ENCODE results near the gene HOXA1.

The HOXA1 gene

GRCh38 chr7:27129729-27130539, 34.1 kb upstream of the HOXA1 start:
- peaks cover 58% of the 10 kb centered on the region for H3K4me1 ChIP-seq (ENCODE audit: control insufficient read depth, insufficient read depth, low read length)
- H3K4me3 ChIP-seq (ENCODE audit: low read length): peak overlapping the region; percentile 77
- no peaks in the 10 kb centered on the region for H3K9me3 ChIP-seq (ENCODE audit: control insufficient read depth, low read length)
- no peak for DNase-seq (ENCODE audit: low read depth)
- peaks cover 10% of the 10 kb centered on the region for H3K36me3 ChIP-seq (ENCODE audit: control insufficient read depth, insufficient read depth, low read length, severe bottlenecking)
- H3K9ac ChIP-seq (ENCODE audit: low read length): peak overlapping the region; percentile 82
- no peaks in the 10 kb centered on the region for H3K27me3 ChIP-seq (replicated peaks; ENCODE audit: control insufficient read depth, insufficient read depth, low read length)

GRCh38 chr7:27128776-27129728, 33.3 kb upstream of the HOXA1 start:
- peaks cover 13% of the 10 kb centered on the region for H3K36me3 ChIP-seq (ENCODE audit: control insufficient read depth, insufficient read depth, low read length, severe bottlenecking)
- peaks cover 50% of the 10 kb centered on the region for H3K4me1 ChIP-seq (ENCODE audit: control insufficient read depth, insufficient read depth, low read length)
- H3K27me3 ChIP-seq (replicated peaks; ENCODE audit: control insufficient read depth, insufficient read depth, low read length): no peaks in the 10 kb centered on the region
- peak overlapping the region; percentile 77 for H3K4me3 ChIP-seq (ENCODE audit: low read length)
- H3K9me3 ChIP-seq (ENCODE audit: control insufficient read depth, low read length): no peaks in the 10 kb centered on the region
- H3K9ac ChIP-seq (ENCODE audit: low read length): peak overlapping the region; percentile 82
- no peak for DNase-seq (ENCODE audit: low read depth)

GRCh38 chr7:27128034-27128433, 32.2 kb upstream of the HOXA1 start:
- H3K4me1 ChIP-seq (ENCODE audit: control insufficient read depth, insufficient read depth, low read length): peaks cover 41% of the 10 kb centered on the region
- peaks cover 13% of the 10 kb centered on the region for H3K36me3 ChIP-seq (ENCODE audit: control insufficient read depth, insufficient read depth, low read length, severe bottlenecking)
- H3K4me3 ChIP-seq (ENCODE audit: low read length): no peak overlapping the region
- H3K9ac ChIP-seq (ENCODE audit: low read length): peak overlapping the region; percentile 4
- H3K27me3 ChIP-seq (replicated peaks; ENCODE audit: control insufficient read depth, insufficient read depth, low read length): no peaks in the 10 kb centered on the region
- no peaks in the 10 kb centered on the region for H3K9me3 ChIP-seq (ENCODE audit: control insufficient read depth, low read length)
- no peak for DNase-seq (ENCODE audit: low read depth)

GRCh38 chr7:27126596-27127327, 31.0 kb upstream of the HOXA1 start:
- no peaks in the 10 kb centered on the region for H3K27me3 ChIP-seq (replicated peaks; ENCODE audit: control insufficient read depth, insufficient read depth, low read length)
- H3K4me1 ChIP-seq (ENCODE audit: control insufficient read depth, insufficient read depth, low read length): peaks cover 34% of the 10 kb centered on the region
- no peak overlapping the region for H3K9ac ChIP-seq (ENCODE audit: low read length)
- H3K9me3 ChIP-seq (ENCODE audit: control insufficient read depth, low read length): no peaks in the 10 kb centered on the region
- DNase-seq (ENCODE audit: low read depth): no peak
- no peak overlapping the region for H3K4me3 ChIP-seq (ENCODE audit: low read length)
- H3K36me3 ChIP-seq (ENCODE audit: control insufficient read depth, insufficient read depth, low read length, severe bottlenecking): peaks cover 21% of the 10 kb centered on the region

GRCh38 chr7:27125986-27126394, 30.2 kb upstream of the HOXA1 start:
- Histone ChIP-seq H3K4me1 (ENCODE audit: control insufficient read depth, insufficient read depth, low read length) (peaks cover 32% of the 10 kb centered on the region), H3K4me3 (ENCODE audit: low read length) (no peak overlapping the region), H3K27me3 (replicated peaks; ENCODE audit: control insufficient read depth, insufficient read depth, low read length) (no peaks in the 10 kb centered on the region)

GRCh38 chr7:27124902-27125689, 29.3 kb upstream of the HOXA1 start:
- H3K4me1 ChIP-seq (ENCODE audit: control insufficient read depth, insufficient read depth, low read length): peaks cover 40% of the 10 kb centered on the region
- no peak for DNase-seq (ENCODE audit: low read depth)
- H3K4me3 ChIP-seq (ENCODE audit: low read length): no peak overlapping the region
- H3K9ac ChIP-seq (ENCODE audit: low read length): no peak overlapping the region
- H3K9me3 ChIP-seq (ENCODE audit: control insufficient read depth, low read length): no peaks in the 10 kb centered on the region
- no peaks in the 10 kb centered on the region for H3K27me3 ChIP-seq (replicated peaks; ENCODE audit: control insufficient read depth, insufficient read depth, low read length)
- peaks cover 24% of the 10 kb centered on the region for H3K36me3 ChIP-seq (ENCODE audit: control insufficient read depth, insufficient read depth, low read length, severe bottlenecking)

More at GRCh38 chr7:27125986-27126394, 30.2 kb upstream of the HOXA1 start:
- Histone ChIP-seq H3K9ac (ENCODE audit: low read length) (no peak overlapping the region), H3K36me3 (ENCODE audit: control insufficient read depth, insufficient read depth, low read length, severe bottlenecking) (peaks cover 24% of the 10 kb centered on the region), H3K9me3 (ENCODE audit: control insufficient read depth, low read length) (no peaks in the 10 kb centered on the region)
- DNase-seq (ENCODE audit: low read depth): no peak

- H3K36me3 ChIP-seq (ENCODE audit: control insufficient read depth, insufficient read depth, low read length, severe bottlenecking): peaks cover 23% of the 10 kb centered on the region
- no peaks in the 10 kb centered on the region for H3K9me3 ChIP-seq (ENCODE audit: control insufficient read depth, low read length)
- H3K27me3 ChIP-seq (replicated peaks; ENCODE audit: control insufficient read depth, insufficient read depth, low read length): no peaks in the 10 kb centered on the region
- peaks cover 41% of the 10 kb centered on the region for H3K4me1 ChIP-seq (ENCODE audit: control insufficient read depth, insufficient read depth, low read length)
- no peak overlapping the region for H3K4me3 ChIP-seq (ENCODE audit: low read length)
- DNase-seq (ENCODE audit: low read depth): no peak
- no peak overlapping the region for H3K9ac ChIP-seq (ENCODE audit: low read length)
Measured at GRCh38 chr7:27124096-27124901, 28.5 kb upstream of the HOXA1 start.

GRCh38 chr7:27123477-27124053, 27.8 kb upstream of the HOXA1 start:
- Histone ChIP-seq H3K9ac (ENCODE audit: low read length) (no peak overlapping the region), H3K36me3 (ENCODE audit: control insufficient read depth, insufficient read depth, low read length, severe bottlenecking) (peaks cover 16% of the 10 kb centered on the region), H3K4me1 (ENCODE audit: control insufficient read depth, insufficient read depth, low read length) (peaks cover 35% of the 10 kb centered on the region), H3K27me3 (replicated peaks; ENCODE audit: control insufficient read depth, insufficient read depth, low read length) (no peaks in the 10 kb centered on the region), H3K9me3 (ENCODE audit: control insufficient read depth, low read length) (no peaks in the 10 kb centered on the region), H3K4me3 (ENCODE audit: low read length) (no peak overlapping the region)
- DNase-seq (ENCODE audit: low read depth): no peak

- peaks cover 20% of the 10 kb centered on the region for H3K36me3 ChIP-seq (ENCODE audit: control insufficient read depth, insufficient read depth, low read length, severe bottlenecking)
- peaks cover 34% of the 10 kb centered on the region for H3K4me1 ChIP-seq (ENCODE audit: control insufficient read depth, insufficient read depth, low read length)
- no peaks in the 10 kb centered on the region for H3K9me3 ChIP-seq (ENCODE audit: control insufficient read depth, low read length)
- H3K27me3 ChIP-seq (replicated peaks; ENCODE audit: control insufficient read depth, insufficient read depth, low read length): no peaks in the 10 kb centered on the region
- no peak overlapping the region for H3K4me3 ChIP-seq (ENCODE audit: low read length)
- no peak for DNase-seq (ENCODE audit: low read depth)
- H3K9ac ChIP-seq (ENCODE audit: low read length): no peak overlapping the region
Measured at GRCh38 chr7:27123007-27123476, 27.2 kb upstream of the HOXA1 start.
